ENCODE data around the gene PLA2G2F.

The PLA2G2F gene

DNA sequence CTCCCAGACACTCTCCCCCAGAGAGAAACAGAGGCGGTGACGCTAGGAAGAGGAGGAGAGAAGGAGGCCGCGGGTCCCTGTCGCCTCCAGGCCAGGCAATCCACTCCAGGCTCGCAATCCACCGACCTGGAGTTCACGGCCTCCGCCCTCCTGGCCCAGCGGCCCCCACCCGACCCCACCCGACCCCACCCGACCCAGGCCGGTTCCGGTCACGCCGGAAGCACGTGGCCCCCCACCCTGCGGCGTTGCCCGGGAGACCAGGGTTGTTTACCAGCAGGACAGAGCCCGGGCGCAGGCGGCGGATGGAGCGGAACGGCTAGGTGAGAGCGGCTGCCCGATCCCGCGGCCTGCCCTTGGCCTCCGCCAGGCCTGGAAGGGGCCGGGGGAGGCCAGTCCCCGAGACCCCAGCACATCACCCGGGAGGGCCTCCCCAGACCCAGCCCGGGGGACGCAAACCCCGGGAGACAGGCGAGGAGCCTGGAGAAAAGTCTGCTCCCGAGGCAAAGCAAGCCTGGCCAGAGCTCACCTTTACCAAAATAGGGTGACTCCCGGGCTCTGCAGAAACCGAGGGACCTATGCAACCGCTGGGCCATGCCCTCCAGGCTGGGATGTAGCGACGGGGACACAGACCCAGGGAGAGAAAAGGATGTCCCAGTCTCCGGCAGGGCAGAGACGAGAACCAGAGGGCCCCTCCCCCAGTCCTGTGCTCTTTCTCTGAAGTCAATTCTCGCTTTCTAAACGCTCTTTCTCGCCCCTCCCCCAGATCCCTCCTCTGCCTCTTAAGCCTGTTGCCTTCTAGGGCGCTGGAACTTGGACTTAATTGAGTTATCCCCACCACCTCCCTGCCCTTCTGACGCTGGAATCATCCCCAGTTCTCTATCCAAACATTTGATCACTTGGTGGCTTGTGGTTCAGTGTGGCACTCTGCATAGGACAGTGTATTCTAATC, 47.0 kb downstream of the PLA2G2F start, which contains the start of the genes PLA2G2C and UBXN10:
TSS of gene PLA2G2C (minus strand) at position 685 of the 949 bp plus-strand sequence. CDS start 9,155 bp downstream, outside the sequence.
TSS of gene UBXN10 (plus strand) at position 263 of the 949 bp plus-strand sequence. CDS start 4,466 bp downstream, outside the sequence.
- Mint-ChIP-seq H3K27ac (ENCODE audit: low read depth) (peak within 1 kb of the TSS; percentile 71), H3K4me1 (peaks cover 54% of the 10 kb centered on the region), H3K4me3 (peak within 1 kb of the TSS; percentile 75), H3K36me3 (ENCODE audit: insufficient read depth) (peaks cover 1% of the 10 kb centered on the region), H3K27me3 (peaks cover 12% of the 10 kb centered on the region), H3K9me3 (no peaks in the 10 kb centered on the region)
- peak; percentile 45 for ATAC-seq (replicated peaks; ENCODE audit: extremely low read depth, poor library complexity, severe bottlenecking)
- no peak for DNase-seq (ENCODE audit: low spot score in 2 of 2)

DNA sequence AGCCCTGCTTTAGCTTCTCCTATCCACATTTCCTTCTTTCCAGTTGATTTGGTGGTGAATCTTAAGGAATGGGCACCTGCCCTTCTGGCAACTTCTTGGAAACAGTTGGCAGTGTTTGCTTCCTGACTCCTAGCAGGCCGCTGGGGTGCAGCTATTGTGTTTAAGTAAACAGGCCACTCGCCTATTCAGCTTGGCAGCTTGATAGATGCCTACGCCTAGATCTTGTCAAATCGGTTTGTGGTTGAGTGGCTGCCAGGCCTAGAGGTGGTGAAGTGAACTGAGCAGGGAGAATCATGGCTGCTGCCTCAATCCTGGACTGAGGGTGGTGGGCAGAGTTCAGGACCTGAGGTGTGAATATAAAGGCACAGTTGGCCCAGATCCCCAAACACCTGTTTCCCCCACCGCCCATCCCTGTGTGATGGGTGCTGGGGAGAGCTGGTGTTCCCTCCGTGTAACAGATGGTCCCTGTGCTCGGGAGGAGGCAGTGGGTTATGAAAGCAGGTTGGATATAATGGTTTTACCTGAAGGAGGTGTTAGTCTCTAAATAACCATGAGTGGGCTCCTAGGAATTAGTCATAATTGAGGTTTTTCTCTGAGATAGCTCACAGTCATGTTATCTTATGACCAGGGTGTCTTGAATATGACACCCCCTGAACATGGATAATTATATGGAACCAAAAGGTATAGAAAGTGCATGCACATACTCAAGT, 48.1 kb downstream of the PLA2G2F start:
- Mint-ChIP-seq H3K27ac (ENCODE audit: low read depth) (peak overlapping the region; percentile 41), H3K9me3 (no peaks in the 10 kb centered on the region), H3K27me3 (peaks cover 12% of the 10 kb centered on the region), H3K36me3 (ENCODE audit: insufficient read depth) (peaks cover 1% of the 10 kb centered on the region), H3K4me3 (peak overlapping the region; percentile 75), H3K4me1 (peaks cover 54% of the 10 kb centered on the region)
- ATAC-seq (replicated peaks; ENCODE audit: extremely low read depth, poor library complexity, severe bottlenecking) (peak; percentile 44), DNase-seq (ENCODE audit: low spot score in 2 of 2) (no peak)

DNA sequence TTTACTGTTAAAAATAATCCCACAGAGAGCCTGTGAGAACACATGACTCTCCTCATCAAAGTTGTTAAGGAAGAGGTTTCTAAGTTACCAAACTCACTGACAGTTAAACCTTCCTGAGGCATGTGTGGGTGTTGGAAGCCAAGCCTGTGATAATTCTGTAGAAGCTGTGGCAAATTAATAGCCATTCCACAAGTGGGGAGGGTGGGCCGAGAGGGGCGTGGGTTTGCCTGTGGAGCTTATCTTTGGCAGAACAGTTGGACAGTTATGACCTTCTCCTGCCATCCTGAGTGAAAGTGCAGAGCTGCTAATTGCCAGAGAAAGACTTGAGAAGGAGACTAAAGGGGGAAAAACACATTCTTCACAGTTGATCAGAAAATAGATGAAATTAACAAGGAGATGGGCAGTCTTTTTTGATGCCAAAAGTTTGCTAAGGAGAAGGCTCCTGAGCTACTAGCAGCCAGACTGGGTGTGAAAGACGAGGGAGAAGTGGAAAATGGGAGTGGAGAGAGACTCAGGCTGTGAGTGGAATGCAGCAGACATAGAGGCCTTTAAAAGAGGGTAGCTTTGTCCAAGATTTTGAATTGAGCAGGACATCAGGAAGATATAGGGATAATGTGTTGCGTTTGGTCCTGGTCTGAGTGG, 48.8 kb downstream of the PLA2G2F start:
- H3K36me3 Mint-ChIP-seq (ENCODE audit: insufficient read depth): peaks cover 1% of the 10 kb centered on the region
- peaks cover 54% of the 10 kb centered on the region for H3K4me1 Mint-ChIP-seq
- peak overlapping the region; percentile 75 for H3K4me3 Mint-ChIP-seq
- no peak for ATAC-seq (replicated peaks; ENCODE audit: extremely low read depth, poor library complexity, severe bottlenecking)
- H3K27ac Mint-ChIP-seq (ENCODE audit: low read depth): no peak overlapping the region
- peaks cover 12% of the 10 kb centered on the region for H3K27me3 Mint-ChIP-seq
- DNase-seq (ENCODE audit: low spot score in 2 of 2): no peak
- H3K9me3 Mint-ChIP-seq: no peaks in the 10 kb centered on the region

DNA sequence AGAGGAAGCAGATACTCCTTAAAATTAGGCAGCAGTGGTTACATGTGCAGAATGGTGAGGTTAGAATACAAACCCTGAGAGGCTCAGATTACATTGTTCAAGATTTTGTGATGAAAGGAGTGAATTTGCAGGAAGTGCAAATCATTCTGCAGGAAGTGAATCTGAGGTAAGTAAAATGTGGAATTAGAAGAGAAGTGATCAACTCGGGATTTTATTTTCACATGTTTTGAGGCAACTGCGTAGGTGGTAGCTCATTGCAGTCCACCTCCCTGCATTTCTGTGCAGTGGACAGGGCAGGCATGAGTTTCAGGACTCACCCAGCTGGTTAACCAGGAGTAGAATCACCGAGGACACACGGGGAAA, 49.3 kb downstream of the PLA2G2F start:
- no peak overlapping the region for H3K27ac Mint-ChIP-seq (ENCODE audit: low read depth)

DNA sequence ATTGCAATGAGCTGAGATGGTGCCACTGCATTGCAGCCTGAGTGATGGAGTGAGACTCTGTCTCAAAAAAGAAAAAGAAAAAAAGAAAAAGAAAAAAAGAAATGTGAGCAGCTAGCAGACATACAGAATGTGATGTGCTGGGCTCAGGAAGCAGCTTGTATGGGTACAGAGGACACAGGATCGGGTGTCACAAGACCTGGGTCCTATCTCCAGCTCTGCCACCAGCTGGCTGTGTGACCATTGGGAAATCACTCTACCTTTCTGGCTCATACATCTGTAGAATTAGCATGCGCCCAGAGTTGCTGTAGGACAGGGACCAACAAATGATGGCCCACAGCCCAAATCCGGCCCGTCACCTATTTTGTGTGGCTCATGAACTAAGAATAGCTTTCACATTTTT, 50.5 kb downstream of the PLA2G2F start:
- Mint-ChIP-seq H3K4me1 (peaks cover 43% of the 10 kb centered on the region), H3K9me3 (no peaks in the 10 kb centered on the region), H3K27me3 (peaks cover 12% of the 10 kb centered on the region), H3K4me3 (no peak overlapping the region), H3K36me3 (ENCODE audit: insufficient read depth) (peaks cover 1% of the 10 kb centered on the region), H3K27ac (ENCODE audit: low read depth) (no peak overlapping the region)
- ATAC-seq (replicated peaks; ENCODE audit: extremely low read depth, poor library complexity, severe bottlenecking) (no peak), DNase-seq (ENCODE audit: low spot score in 2 of 2) (no peak)

More for the DNA sequence above, 49.3 kb downstream of the PLA2G2F start:
- DNase-seq (ENCODE audit: low spot score in 2 of 2) (no peak), ATAC-seq (replicated peaks; ENCODE audit: extremely low read depth, poor library complexity, severe bottlenecking) (no peak)
- Mint-ChIP-seq H3K36me3 (ENCODE audit: insufficient read depth) (peaks cover 1% of the 10 kb centered on the region), H3K27me3 (peaks cover 12% of the 10 kb centered on the region), H3K9me3 (no peaks in the 10 kb centered on the region), H3K4me1 (peaks cover 52% of the 10 kb centered on the region), H3K4me3 (no peak overlapping the region)

DNA sequence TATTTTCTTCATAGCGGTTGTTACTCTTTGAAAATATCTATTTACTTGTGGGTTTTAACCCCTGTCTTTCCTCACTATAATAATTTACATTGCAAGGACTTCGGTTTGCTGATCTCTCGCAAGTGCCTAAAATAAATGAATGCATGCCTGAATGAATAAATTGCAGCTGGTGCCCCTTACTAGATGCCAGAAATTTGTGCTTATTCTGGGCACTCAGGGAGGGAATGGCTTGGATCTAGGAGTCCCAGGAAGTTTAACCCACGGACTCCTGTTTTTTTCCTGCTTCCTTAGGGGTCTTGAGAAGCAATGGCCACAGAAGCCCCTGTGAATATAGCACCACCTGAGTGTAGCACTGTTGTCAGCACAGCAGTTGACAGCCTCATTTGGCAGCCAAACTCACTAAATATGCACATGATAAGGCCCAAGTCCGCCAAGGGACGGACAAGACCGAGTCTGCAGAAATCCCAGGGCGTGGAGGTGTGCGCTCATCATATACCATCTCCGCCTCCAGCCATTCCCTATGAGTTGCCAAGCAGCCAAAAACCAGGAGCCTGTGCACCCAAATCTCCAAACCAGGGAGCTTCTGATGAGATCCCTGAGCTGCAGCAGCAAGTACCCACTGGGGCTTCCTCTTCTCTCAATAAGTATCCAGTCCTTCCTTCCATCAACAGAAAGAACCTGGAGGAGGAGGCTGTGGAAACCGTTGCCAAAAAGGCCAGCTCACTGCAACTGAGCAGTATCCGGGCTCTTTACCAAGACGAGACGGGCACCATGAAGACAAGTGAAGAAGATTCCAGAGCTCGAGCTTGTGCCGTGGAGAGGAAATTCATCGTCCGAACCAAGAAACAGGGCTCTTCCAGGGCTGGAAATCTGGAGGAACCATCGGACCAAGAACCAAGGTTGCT, 51.4 kb downstream of the PLA2G2F start:
- peaks cover 21% of the 10 kb centered on the region for H3K27me3 Mint-ChIP-seq
- H3K36me3 Mint-ChIP-seq (ENCODE audit: insufficient read depth): no peaks in the 10 kb centered on the region
- H3K27ac Mint-ChIP-seq (ENCODE audit: low read depth): no peak overlapping the region

DNA sequence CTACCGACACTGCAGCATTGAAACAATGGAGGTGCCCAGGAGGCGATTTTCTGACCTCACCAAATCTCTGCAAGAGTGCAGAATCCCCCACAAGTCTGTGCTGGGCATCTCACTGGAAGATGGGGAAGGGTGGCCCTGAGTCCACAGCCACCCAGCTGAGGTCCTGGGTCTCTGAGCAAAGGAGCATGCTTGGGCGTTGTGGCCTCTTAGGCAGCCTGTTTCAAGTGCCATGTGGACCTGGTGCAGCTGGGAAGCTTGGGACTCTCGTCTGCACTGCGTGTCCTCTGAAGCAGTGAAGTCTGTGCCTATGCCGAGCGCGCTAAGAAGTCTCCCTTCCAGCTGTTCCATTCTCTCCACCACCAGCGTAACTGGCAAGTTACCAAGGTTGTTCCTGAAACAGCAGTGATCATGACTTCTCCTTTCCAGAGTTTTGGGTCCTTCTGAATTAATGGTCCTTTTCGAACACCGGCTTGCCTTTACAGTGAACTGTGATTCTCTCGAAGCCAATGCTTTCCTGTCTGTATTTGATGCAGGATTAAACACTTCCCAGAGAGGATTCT, 52.2 kb downstream of the PLA2G2F start:
- Mint-ChIP-seq H3K27ac (ENCODE audit: low read depth) (no peak overlapping the region), H3K4me1 (peaks cover 36% of the 10 kb centered on the region), H3K9me3 (no peaks in the 10 kb centered on the region), H3K4me3 (no peak overlapping the region), H3K27me3 (peaks cover 29% of the 10 kb centered on the region), H3K36me3 (ENCODE audit: insufficient read depth) (no peaks in the 10 kb centered on the region)
- ATAC-seq (replicated peaks; ENCODE audit: extremely low read depth, poor library complexity, severe bottlenecking) (no peak), DNase-seq (ENCODE audit: low spot score in 2 of 2) (no peak)

More for the DNA sequence above, 51.4 kb downstream of the PLA2G2F start:
- Mint-ChIP-seq H3K4me3 (no peak overlapping the region), H3K4me1 (peaks cover 40% of the 10 kb centered on the region), H3K9me3 (no peaks in the 10 kb centered on the region)
- ATAC-seq (replicated peaks; ENCODE audit: extremely low read depth, poor library complexity, severe bottlenecking) (no peak), DNase-seq (ENCODE audit: low spot score in 2 of 2) (no peak)

DNA sequence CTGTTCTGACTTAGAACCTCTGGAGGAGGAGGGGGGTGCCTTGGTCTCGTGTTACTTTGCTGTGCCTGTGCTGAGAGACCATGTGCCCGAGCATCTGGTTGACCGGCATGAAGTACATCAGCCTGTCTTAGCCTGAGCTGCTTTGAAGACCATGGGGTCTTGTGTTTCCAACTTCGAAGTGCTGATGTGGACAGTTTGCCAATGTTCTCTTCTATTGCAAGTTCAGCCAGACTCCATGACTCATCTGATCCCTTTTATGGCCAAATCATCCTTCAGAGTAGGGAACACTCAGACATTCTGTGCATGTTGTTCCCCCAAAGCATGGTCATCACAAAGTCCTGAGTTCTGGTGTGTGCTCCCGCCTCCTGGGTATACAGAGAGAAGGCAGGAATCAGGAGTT, 53.2 kb downstream of the PLA2G2F start:
- no peak overlapping the region for H3K27ac Mint-ChIP-seq (ENCODE audit: low read depth)

DNA sequence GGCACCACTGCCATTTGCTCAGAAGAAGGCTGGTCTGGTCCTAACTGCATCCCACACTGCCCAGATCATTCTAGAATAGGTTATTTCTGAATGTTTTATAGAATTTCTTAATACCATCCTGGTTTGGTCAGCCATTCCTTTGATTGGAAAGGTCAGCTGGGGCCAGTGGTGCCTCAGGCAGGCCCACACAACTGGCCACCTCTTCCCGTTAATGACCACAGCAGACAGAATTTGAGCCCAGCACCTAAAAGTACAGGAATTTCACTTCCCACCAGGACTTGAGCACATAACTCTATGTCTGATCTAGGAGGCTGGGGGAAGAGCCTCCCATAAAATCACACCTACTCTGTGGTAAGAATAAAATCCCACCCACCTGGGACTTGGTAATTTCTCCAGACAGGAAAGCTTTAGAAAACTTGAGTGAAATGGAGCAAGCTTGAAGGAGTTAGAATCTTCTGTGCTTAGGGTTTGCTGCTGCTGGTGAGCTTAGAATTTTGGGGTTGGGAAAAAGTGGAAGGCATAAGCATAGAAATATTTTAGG, 53.8 kb downstream of the PLA2G2F start:
- Mint-ChIP-seq H3K4me3 (no peak overlapping the region), H3K36me3 (ENCODE audit: insufficient read depth) (no peaks in the 10 kb centered on the region), H3K27me3 (peaks cover 42% of the 10 kb centered on the region), H3K4me1 (peaks cover 20% of the 10 kb centered on the region), H3K27ac (ENCODE audit: low read depth) (no peak overlapping the region), H3K9me3 (no peaks in the 10 kb centered on the region)
- ATAC-seq (replicated peaks; ENCODE audit: extremely low read depth, poor library complexity, severe bottlenecking) (no peak), DNase-seq (ENCODE audit: low spot score in 2 of 2) (no peak)

More for the DNA sequence above, 53.2 kb downstream of the PLA2G2F start:
- Mint-ChIP-seq H3K4me3 (no peak overlapping the region), H3K36me3 (ENCODE audit: insufficient read depth) (no peaks in the 10 kb centered on the region), H3K9me3 (no peaks in the 10 kb centered on the region), H3K27me3 (peaks cover 39% of the 10 kb centered on the region), H3K4me1 (peaks cover 26% of the 10 kb centered on the region)
- DNase-seq (ENCODE audit: low spot score in 2 of 2) (no peak), ATAC-seq (replicated peaks; ENCODE audit: extremely low read depth, poor library complexity, severe bottlenecking) (no peak)

DNA sequence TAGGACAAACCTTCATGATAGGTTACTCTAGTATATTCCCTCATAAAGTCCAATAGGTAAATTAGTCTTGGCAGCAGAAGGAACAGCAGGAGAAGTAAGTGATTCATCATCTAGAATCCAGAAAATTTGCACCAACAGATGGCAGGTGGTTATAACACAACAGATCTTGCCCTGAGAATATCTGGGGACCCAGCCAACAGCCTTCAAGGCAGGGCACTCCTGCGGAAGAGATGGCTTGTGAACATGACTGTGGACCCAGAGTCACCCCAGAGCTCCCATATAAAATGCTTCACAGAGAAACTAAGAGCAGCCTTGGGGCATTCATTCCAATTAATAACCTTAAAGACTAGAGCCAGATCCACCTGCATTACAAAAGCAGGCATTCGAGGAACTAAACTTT, 55.1 kb downstream of the PLA2G2F start:
- ATAC-seq (replicated peaks; ENCODE audit: extremely low read depth, poor library complexity, severe bottlenecking) (no peak), DNase-seq (ENCODE audit: low spot score in 2 of 2) (no peak)
- peaks cover 7% of the 10 kb centered on the region for H3K4me1 Mint-ChIP-seq
- no peaks in the 10 kb centered on the region for H3K36me3 Mint-ChIP-seq (ENCODE audit: insufficient read depth)
- no peaks in the 10 kb centered on the region for H3K9me3 Mint-ChIP-seq
- peaks cover 41% of the 10 kb centered on the region for H3K27me3 Mint-ChIP-seq
- H3K27ac Mint-ChIP-seq (ENCODE audit: low read depth): no peak overlapping the region
- H3K4me3 Mint-ChIP-seq: no peak overlapping the region

DNA sequence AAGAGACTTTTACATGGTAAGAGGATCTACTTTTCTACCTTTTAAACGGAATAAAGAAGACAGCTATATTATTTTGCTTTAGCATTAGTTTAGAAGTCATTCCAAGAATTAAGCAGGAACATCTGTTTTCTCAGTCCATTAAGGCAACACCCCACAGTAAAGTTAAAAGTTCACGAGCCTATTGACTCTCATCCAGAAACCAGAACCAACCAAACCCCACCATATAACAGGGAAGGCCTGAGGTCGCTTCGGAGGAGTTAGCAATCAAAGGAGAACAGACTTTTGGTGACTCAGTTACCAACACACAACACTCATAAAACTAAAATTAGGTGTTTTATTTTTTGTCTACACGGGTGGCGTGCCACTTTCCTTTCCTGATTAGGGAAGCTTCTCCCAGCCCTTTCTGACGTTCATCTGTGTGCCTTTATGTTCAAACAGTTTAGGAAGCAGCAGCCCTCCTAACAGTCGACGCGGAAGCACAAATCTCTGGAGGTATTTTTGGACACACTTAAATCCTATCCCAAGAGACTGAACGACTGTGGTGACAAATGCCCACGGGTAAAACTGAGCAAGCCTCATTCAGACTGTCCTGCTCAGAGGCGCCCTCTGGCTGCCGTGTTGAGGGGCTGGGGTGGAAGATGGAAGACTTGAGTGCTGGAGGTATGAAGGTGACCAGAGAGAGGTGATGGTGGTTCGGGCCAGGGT, 55.8 kb downstream of the PLA2G2F start:
- H3K27me3 Mint-ChIP-seq: peaks cover 45% of the 10 kb centered on the region

More for the DNA sequence above, 55.8 kb downstream of the PLA2G2F start:
- Mint-ChIP-seq H3K4me1 (peaks cover 6% of the 10 kb centered on the region), H3K4me3 (no peak overlapping the region), H3K27ac (ENCODE audit: low read depth) (no peak overlapping the region), H3K36me3 (ENCODE audit: insufficient read depth) (no peaks in the 10 kb centered on the region), H3K9me3 (no peaks in the 10 kb centered on the region)
- DNase-seq (ENCODE audit: low spot score in 2 of 2) (peak; percentile 52 to 54), ATAC-seq (replicated peaks; ENCODE audit: extremely low read depth, poor library complexity, severe bottlenecking) (no peak)

Data from central memory CD8-positive, alpha-beta T cell (primary cell).